ENCODE data around the gene PRAMEF5.
"Not testable (repeated sequence)": the region's sequence is repeated elsewhere in the genome, so short reads cannot be mapped to it uniquely, and the experiment has no call there.

The PRAMEF5 gene

DNA sequence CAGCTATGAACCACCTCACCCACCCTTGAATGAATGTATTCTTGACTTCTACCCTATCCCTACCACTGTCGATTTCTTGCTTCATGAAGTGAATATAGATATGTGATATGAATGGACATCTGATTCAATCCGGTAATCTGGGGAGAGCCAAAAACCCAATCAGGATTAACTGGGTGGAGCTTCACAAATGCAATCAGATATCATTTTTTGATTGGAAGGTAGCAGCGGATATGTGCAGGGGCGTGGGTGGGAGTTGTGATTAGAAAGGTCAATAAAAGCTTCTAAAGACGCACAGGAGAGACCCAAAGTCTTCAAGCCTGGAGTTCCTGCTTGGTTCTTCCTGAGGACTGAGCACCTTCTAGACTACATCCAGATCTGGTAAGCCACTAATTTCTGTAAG, at the start of gene PRAMEF5:
PRAMEF5 (plus strand) TSS at position 301 of the 400 bp plus-strand sequence. CDS start 5,071 bp downstream, outside the sequence.
- not testable (repeated sequence) for H3K4me3 ChIP-seq (ENCODE audit: low read depth, low read length)

DNA sequence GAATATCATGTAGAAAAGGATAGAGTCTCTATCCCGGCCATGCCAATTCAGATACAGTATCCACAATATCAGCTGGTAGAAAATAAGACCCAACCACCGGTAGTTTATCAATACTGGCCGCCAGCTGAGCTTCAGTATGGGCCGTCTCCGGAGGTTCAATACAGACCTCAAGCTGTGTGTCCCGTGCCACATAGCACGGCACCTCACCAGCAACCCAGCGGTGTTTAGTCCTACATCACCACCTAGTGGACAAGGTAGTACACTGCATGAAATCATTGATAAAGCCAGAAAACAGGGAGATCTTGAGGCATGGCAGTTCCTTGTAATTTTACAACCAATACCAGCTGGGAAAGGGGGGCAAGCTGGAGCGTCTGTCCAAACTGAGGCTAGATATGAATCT, 45.3 kb upstream of the PRAMEF5 start:
- not testable (repeated sequence) for H3K4me3 ChIP-seq (ENCODE audit: low read depth, low read length)

DNA sequence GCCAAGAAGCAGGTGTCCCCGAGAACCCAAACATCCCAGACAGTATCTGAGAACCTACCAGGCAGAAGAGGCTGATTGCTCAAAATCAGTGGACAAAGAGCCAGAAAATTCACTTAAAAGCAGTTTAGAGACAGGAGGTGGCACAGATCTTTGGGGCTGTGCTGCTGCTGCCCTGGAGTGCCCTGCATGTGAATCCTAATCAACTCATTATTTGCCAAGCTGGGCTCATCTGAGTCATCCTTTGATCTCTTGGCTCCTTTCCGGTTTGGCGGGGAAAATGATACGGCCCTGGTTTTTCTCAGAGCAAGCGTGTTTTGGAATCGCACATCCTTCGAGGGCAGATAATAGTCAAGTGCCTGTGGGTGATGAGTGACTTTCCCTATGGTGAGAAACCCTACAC, 37.4 kb upstream of the PRAMEF5 start:
- H3K4me3 ChIP-seq (ENCODE audit: low read depth, low read length), result not testable (repeated sequence)

DNA sequence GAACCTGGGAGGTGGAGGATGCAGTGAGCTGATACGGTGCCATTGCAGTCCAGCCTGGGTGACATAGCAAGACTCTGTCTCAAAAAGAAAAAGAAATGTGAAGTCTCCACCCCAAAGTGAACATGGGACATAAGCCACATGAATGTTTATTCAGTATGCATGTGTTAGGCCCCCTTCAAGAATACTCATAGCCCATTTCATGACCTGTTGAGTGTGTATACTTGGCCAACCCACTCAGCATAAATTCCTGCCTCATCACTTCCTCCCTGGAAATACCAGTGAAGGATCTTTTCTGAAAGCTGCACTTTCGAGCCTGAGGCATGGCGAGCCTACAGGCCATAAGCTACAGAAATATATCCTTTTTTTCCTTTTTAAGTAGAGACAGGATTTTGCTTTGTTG, 34.8 kb upstream of the PRAMEF5 start:
- H3K4me3 ChIP-seq (ENCODE audit: low read depth, low read length), result not testable (repeated sequence)

DNA sequence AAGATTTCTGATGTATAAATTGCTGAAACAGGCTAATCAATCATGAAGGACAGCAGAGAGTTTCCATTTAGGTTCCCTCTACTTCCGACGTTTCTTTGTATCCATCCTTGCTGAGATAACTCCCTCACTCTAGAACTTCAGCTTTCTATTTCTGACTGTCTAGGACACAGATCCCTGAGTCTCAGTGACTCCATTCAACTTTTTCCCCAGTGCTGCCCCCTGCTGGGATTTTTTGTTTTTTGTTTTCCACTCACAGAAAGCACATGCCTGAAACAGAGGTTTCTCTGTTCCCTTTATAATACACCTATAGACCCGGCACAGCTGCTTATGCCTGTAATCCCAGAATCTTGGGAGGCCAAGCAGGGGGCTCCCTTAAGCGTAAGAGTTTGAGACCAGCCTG, 31.2 kb upstream of the PRAMEF5 start:
- H3K4me3 ChIP-seq (ENCODE audit: low read depth, low read length), result not testable (repeated sequence)

DNA sequence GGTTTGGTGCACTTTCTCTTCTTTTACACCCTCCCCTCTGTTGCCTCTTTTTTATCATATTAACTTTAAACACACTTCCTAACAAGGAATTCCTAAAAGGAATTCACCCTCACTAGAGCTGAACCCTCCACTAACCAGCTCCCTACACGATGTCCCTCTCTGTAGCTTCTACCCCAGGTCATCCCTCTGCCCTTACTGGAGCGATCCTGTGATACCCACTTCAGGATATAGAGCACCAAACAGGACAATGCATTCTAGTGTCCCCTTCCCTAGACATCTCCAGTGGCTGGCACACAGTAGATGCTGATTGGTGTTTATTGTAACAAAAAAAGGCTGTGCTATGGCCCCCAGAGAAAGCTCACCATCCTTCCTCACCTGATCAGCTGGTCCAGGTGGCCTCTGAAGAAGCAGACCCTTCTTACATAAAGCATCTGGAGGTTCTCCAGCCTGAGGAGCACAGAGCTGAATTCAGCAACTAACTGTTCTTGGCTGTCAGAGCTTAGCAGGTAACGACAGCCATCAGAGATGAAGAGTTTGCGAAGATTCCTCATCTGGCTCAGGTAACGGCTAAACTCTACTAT, 29.4 kb upstream of the PRAMEF5 start:
- TF ChIP-seq, protein P1, sequence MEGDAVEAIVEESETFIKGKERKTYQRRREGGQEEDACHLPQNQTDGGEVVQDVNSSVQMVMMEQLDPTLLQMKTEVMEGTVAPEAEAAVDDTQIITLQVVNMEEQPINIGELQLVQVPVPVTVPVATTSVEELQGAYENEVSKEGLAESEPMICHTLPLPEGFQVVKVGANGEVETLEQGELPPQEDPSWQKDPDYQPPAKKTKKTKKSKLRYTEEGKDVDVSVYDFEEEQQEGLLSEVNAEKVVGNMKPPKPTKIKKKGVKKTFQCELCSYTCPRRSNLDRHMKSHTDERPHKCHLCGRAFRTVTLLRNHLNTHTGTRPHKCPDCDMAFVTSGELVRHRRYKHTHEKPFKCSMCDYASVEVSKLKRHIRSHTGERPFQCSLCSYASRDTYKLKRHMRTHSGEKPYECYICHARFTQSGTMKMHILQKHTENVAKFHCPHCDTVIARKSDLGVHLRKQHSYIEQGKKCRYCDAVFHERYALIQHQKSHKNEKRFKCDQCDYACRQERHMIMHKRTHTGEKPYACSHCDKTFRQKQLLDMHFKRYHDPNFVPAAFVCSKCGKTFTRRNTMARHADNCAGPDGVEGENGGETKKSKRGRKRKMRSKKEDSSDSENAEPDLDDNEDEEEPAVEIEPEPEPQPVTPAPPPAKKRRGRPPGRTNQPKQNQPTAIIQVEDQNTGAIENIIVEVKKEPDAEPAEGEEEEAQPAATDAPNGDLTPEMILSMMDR (IDR thresholded peaks at IDR 0.05; ENCODE audit: borderline replicate concordance, insufficient read depth, low read depth, low read length), result no peak
- H3K4me3 ChIP-seq (ENCODE audit: low read depth, low read length), result no peak overlapping the region

DNA sequence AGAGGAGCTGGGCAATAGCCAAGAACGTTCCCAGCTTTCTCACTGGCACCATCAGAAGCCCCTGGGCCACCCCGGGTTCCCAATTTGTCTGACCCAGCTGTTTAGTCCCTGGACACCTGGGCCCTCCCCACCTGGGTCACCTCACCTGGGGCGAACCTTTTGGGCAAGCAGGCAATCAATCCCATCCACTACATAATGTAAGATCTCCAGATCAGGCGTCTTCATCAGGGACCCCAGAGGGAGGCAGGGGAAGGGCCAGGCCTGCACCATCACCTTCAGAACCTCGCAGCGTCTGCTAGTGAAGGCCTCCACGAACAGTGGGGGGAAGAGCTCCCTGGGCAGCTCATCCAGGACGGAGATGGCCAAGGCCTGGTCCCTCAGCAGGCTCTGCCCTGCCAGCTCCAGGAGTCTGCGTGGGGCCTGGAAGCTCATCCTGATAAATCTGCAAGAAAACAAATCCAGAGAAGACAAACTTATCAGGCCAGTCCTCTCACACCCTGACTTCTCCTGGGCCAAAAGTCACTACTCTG, 28.3 kb upstream of the PRAMEF5 start, which contains the start of gene PRAMEF18:
PRAMEF18 (minus strand) TSS at position 480 of the 530 bp plus-strand sequence; CDS start at position 432, 48 bp downstream.
- H3K4me3 ChIP-seq (ENCODE audit: low read depth, low read length), result not testable (repeated sequence)

DNA sequence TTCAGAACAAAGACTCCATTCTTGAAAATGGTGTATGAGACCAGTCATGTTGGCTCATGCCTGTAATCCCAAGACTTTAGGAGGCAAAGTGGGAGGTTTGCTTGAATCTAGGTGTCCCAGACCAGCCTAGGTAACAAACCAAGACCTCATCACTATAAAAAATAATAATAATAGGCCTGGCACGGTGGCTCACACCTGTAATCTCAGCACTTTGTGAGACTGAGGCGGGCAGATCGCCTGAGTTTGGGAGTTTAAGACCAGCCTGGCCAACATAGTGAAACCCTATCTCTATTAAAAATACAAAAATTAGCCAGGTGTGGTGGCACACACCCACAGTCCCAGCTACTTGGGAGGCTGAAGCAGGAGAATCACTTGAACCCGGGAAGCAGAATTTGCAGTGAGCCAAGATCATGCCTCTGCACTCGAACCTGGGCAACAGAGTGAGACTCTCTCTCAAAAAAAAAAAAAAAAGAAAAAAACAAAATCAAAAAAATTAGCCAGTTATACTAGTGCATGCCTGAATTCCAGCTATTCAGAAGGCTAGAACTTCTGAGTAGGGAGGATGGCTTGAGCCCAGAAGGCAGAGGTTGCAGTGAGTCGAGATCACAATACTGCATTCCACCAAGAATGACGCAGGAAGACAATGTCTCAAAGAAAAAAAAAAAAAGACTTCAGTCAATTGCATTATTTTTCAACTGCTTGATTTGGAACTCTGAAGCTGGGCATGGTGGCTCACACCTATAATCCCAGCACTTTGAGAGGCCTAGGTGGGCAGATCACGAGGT, 26.5 kb upstream of the PRAMEF5 start:
- H3K4me3 ChIP-seq (ENCODE audit: low read depth, low read length), result not testable (repeated sequence)

DNA sequence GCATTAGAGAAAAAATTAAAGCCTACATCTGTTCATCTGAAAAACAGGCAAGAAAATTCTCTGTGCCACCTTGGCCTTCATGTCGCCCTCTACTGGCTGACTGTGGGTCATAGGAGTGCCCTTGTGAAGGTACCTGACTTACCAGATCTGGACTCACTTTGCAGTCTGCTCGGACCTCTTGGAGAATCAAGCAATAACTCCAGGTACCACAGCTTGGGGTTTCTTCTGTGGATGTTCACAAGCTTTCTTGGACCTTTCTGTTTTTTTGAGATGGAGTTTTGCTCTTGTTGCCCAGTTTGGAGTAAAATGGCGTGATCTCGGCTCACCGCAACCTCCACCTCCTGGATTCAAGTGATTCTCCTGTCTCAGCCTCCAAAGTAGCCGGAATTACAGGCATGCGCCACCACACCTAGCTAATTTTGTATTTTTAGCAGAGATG, 25.6 kb upstream of the PRAMEF5 start:
- TF ChIP-seq, protein P1 (IDR thresholded peaks at IDR 0.05; ENCODE audit: borderline replicate concordance, insufficient read depth, low read depth, low read length), result peak; percentile 66; the same call in 1 of the 2 replicates
- H3K4me3 ChIP-seq (ENCODE audit: low read depth, low read length), result no peak overlapping the region

DNA sequence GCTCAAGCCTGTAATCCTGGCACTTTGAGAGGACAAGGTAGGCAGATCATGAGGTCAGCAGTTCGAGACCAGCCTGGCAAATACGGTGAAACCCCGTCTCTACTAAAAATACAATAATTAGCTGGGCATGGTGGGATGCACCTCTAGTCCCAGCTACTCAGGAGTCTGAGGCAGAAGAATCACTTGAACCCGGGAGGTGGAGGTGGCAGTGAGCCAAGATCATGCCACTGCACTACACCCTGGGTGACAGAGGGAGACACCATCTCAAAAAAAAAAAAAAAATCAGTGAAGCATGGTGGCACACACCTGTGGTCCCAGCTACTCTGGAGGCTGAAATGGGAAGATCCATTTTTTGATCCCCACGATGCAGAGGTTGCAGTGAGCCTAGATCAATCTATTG, 23.9 kb upstream of the PRAMEF5 start:
- H3K4me3 ChIP-seq (ENCODE audit: low read depth, low read length), result not testable (repeated sequence)

DNA sequence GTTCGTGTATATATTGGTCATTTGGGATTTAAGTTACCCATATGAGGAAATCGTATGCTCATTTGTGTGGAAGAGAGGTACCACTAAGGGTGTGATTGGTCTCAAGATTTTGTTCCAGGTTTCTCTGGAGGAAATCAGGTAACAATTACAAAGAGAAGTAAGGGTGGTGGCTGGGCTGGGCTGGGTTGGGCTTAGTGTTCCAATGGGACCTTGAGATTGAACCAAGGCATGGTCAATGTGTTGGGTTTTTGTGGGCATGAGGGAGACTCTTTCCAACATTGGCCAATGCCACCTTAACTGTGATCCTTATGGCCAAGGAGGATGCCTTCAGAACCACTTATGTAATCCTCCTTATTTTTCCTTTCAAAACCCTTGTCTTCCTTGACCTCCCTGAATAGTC, 23.4 kb upstream of the PRAMEF5 start:
- H3K4me3 ChIP-seq (ENCODE audit: low read depth, low read length), result not testable (repeated sequence)

DNA sequence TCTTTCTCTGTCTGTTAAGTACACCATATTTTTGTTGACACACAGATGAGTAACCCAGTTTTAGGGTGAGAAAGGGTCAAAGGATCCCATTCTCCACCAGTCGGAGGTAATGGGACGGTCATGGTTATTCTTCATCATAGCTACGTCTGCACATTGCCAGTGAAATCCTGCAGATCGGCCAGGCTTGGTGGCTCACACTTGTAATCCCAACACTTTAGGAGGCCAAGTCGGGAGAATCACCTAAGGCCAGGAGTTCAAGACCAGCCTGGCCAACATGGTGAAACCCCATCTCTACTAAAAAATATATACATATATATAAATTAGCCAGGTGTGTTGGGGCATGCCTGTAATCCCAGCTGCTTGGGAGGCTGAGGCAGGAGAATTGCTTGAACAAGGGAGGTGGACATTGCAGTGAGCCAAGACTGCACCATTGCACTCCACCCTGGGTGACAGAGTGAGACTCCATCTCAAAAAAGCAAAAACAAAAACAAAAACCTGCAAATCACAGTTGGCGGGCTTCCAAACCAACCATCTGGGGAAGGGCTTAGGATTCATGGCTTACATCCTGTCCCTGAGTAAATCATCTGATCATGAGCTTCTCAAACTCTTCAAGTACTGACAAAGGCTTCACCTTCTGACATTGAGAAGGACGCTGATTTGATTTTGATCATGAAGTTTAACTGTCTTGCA, 22.8 kb upstream of the PRAMEF5 start:
- not testable (repeated sequence) for H3K4me3 ChIP-seq (ENCODE audit: low read depth, low read length)

DNA sequence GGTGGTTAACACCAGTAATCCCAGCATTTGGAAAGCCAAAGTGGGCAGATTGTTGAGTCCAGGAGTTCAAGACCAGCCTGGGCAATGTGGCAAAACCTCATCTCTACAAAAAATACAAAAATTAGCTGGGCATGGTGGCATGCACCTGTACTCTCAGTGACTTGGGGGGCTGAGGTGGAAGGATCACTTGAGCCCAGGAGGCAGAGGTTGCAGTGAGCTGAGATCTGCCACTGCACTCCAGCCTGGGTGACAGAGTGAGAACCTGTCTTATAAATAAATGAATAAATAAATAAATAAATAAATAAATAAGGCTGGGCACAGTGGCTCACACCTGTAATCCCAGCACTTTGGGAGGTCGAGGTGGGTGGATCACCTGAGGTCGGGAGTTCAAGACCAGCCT, 21.9 kb upstream of the PRAMEF5 start:
- not testable (repeated sequence) for H3K4me3 ChIP-seq (ENCODE audit: low read depth, low read length)

DNA sequence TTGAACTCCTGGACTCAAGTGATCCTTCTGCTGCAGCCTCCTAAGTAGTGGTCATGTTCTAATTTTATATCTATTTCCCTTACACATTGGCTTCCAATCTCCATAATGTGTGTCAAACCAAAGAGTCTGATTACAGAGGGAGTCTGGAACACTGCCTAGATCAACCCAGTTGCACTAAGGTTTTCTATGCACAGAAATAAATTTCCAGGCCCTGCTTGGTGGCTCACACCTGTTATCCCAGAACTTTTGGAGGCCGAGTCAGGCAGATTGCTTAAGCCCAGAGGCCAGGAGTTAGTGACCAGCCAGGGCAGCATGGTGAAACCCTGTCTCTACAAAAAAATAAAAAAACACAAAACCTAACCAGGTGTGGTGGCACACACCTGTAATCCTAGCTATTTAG, 19.9 kb upstream of the PRAMEF5 start:
- H3K4me3 ChIP-seq (ENCODE audit: low read depth, low read length), result not testable (repeated sequence)

DNA sequence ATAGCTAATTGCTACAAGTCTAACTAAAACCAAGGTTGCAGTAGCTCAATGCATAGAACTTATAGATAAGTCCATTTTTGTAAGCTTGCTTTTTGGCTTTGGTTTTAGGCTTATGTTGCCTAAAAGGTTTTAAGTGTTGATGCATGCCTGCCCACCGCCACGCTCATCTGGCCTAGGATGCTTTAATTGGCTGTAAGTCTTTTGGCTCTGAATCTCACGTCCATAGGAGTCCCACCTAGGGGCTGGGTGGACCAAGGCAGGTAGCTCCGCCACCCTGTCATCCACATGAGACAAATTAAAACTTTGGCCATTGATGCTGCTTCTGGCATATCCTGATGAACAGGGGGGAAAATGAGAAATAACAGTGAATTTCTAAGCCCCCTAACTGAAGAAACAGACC, 16.4 kb upstream of the PRAMEF5 start:
- not testable (repeated sequence) for H3K4me3 ChIP-seq (ENCODE audit: low read depth, low read length)

DNA sequence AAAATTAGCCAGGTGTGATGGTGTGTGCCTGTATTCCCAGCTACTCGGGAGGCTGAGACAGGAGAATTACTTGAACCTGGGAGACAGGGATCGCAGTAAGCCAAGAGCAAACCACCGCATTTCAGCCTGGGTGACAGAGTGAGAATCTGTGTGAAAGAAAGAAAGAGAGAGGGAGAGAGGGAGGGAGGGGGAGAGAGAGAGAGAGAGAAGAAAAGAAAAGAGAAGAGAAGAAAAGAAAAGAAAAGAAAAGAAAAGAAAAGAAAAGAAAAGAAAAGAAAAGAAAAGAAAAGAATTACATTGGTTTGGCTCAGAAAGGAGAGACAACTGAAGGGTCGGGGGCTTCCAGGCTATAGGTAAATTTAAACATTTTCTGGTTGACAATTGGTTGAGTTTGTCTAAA, 14.4 kb upstream of the PRAMEF5 start:
- not testable (repeated sequence) for H3K4me3 ChIP-seq (ENCODE audit: low read depth, low read length)

DNA sequence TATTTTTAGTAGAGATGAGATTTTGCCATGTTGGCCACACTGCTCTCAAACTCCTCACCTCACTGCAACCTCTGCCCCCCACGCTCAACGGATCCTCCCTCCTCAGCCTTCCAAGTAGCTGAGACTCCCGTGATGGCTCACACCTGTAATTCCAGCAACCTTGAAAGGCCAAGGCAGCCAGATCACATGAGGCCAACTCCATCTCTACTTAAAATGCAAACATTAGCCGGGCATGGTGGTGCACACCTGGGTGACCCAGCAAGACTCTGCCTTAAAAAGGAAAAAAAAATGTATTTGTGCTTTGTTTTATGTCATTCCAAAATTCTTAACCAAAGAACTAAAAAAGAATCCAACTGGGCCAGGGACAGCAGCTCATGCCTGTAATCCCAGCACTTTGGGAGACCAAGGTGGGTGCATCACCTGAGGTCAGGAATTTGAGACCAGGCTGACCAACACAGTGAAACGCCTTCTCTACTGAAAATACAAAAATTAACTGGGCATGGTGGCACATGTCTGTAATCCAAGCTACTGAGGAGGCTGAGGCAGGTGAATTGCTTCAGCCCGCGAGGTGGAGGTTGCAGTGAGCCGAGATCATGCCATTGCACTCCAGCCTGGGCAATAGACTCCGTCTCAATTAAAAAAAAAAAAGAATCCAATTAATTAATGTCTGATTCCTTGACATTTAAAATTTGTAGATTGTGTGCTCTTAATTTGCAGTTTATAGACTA, 10.3 kb upstream of the PRAMEF5 start:
- not testable (repeated sequence) for H3K4me3 ChIP-seq (ENCODE audit: low read depth, low read length)
